ENCODE measurements around the gene EYA2.

Gene EYA2

DNA sequence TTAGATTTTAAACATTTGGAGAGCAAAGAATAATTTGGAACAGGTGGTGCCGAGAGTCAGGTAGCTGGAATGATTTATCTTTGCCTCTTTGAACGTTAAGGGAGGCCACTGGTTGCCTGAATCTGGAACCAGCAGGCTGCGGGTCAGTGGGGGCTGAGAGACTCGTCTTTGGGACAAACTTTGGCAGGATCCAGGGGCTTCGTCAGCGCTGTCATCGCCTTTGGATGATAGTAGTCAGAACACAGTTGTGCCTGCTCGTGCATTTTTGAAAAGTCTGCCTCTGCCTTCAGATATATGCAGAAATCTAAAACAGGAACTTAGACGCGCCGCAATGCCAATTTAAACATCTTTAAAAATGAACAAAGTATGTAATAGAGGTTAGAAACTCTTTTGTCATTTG is 5.0 kb downstream of the EYA2 start:
- no peaks in the 10 kb centered on the region for H3K4me1 ChIP-seq (ENCODE audit: control insufficient read depth, insufficient read depth, low read length)
- no peak overlapping the region for H3K4me3 ChIP-seq (ENCODE audit: low read length)
- H3K27me3 ChIP-seq (ENCODE audit: control insufficient read depth, insufficient read depth, low read length), result peaks cover 2% of the 10 kb centered on the region
- no peak overlapping the region for H3K9ac ChIP-seq (ENCODE audit: low read length)
- H3K27ac ChIP-seq (ENCODE audit: low read depth, low read length), result no peak overlapping the region
- no peaks in the 10 kb centered on the region for H3K36me3 ChIP-seq (ENCODE audit: control insufficient read depth, insufficient read depth, low read length)

GRCh38 chr20:46900086-46900485 is 5.4 kb downstream of the EYA2 start:
- Histone ChIP-seq H3K36me3 (ENCODE audit: control insufficient read depth, insufficient read depth, low read length) (no peaks in the 10 kb centered on the region), H3K27ac (ENCODE audit: low read depth, low read length) (no peak overlapping the region), H3K4me1 (ENCODE audit: control insufficient read depth, insufficient read depth, low read length) (no peaks in the 10 kb centered on the region)

GRCh38 chr20:46900826-46901225 is 6.2 kb downstream of the EYA2 start:
- no peak overlapping the region for H3K27ac ChIP-seq (ENCODE audit: low read depth, low read length)
- no peak overlapping the region for H3K4me3 ChIP-seq (ENCODE audit: low read length)
- no peak overlapping the region for H3K9ac ChIP-seq (ENCODE audit: low read length)
- H3K4me1 ChIP-seq (ENCODE audit: control insufficient read depth, insufficient read depth, low read length), result no peaks in the 10 kb centered on the region
- H3K36me3 ChIP-seq (ENCODE audit: control insufficient read depth, insufficient read depth, low read length), result no peaks in the 10 kb centered on the region
- peaks cover 2% of the 10 kb centered on the region for H3K27me3 ChIP-seq (ENCODE audit: control insufficient read depth, insufficient read depth, low read length)

More at GRCh38 chr20:46900086-46900485, 5.4 kb downstream of the EYA2 start:
- Histone ChIP-seq H3K9ac (ENCODE audit: low read length) (no peak overlapping the region), H3K27me3 (ENCODE audit: control insufficient read depth, insufficient read depth, low read length) (peaks cover 2% of the 10 kb centered on the region), H3K4me3 (ENCODE audit: low read length) (no peak overlapping the region)

GRCh38 chr20:46901638-46902037 is 7.0 kb downstream of the EYA2 start:
- H3K4me3 ChIP-seq (ENCODE audit: low read length), result no peak overlapping the region
- no peaks in the 10 kb centered on the region for H3K36me3 ChIP-seq (ENCODE audit: control insufficient read depth, insufficient read depth, low read length)
- no peak overlapping the region for H3K9ac ChIP-seq (ENCODE audit: low read length)
- H3K4me1 ChIP-seq (ENCODE audit: control insufficient read depth, insufficient read depth, low read length), result no peaks in the 10 kb centered on the region
- H3K27me3 ChIP-seq (ENCODE audit: control insufficient read depth, insufficient read depth, low read length), result peaks cover 2% of the 10 kb centered on the region
- no peak overlapping the region for H3K27ac ChIP-seq (ENCODE audit: low read depth, low read length)

GRCh38 chr20:46903256-46903655 is 8.6 kb downstream of the EYA2 start:
- H3K9ac ChIP-seq (ENCODE audit: low read length), result no peak overlapping the region
- no peak overlapping the region for H3K4me3 ChIP-seq (ENCODE audit: low read length)
- H3K27ac ChIP-seq (ENCODE audit: low read depth, low read length), result no peak overlapping the region
- no peaks in the 10 kb centered on the region for H3K27me3 ChIP-seq (ENCODE audit: control insufficient read depth, insufficient read depth, low read length)
- no peaks in the 10 kb centered on the region for H3K4me1 ChIP-seq (ENCODE audit: control insufficient read depth, insufficient read depth, low read length)
- no peaks in the 10 kb centered on the region for H3K36me3 ChIP-seq (ENCODE audit: control insufficient read depth, insufficient read depth, low read length)

- Histone ChIP-seq H3K4me1 (ENCODE audit: control insufficient read depth, insufficient read depth, low read length) (no peaks in the 10 kb centered on the region), H3K27me3 (ENCODE audit: control insufficient read depth, insufficient read depth, low read length) (no peaks in the 10 kb centered on the region), H3K36me3 (ENCODE audit: control insufficient read depth, insufficient read depth, low read length) (no peaks in the 10 kb centered on the region), H3K9ac (ENCODE audit: low read length) (no peak overlapping the region), H3K4me3 (ENCODE audit: low read length) (no peak overlapping the region), H3K27ac (ENCODE audit: low read depth, low read length) (no peak overlapping the region)
Measured at GRCh38 chr20:46903937-46904336, 9.3 kb downstream of the EYA2 start.

DNA sequence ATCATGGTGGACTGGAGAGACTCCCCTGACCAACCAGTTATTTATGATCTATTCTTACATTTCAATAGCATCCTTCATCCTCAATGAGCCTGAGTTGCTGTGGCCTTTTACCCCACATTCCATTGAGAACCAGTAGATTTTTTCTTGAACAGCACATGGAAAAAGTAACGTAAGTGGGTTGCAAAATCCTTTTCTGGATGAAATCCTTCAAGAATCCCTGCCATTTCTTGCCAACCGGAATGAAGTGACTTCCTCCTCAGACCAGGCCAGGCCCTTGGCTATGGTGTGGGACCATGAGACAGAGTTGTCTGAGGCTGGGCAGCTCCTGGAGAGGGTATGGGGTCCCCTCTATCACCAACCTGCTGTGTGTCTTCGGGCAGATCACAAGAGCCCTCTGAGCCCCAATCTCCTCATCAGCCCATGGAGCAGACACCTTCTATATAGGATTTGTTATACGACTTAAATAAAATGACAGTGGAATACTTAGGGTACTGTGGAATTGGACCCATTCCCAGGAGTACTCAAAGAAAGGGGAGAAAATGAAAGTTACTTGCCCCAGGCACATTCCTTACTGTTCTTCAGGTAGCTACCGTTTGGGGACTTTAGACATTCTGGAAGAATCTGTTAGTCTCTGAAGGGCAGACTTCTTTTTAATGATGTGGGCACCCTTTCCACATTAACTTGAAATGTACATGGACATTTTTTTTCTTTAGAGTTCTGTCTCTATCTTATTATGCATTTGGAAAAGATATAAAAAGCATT is 10.9 kb downstream of the EYA2 start:
- no peak overlapping the region for H3K4me3 ChIP-seq (ENCODE audit: low read length)
- no peaks in the 10 kb centered on the region for H3K36me3 ChIP-seq (ENCODE audit: control insufficient read depth, insufficient read depth, low read length)
- no peaks in the 10 kb centered on the region for H3K4me1 ChIP-seq (ENCODE audit: control insufficient read depth, insufficient read depth, low read length)
- no peak overlapping the region for H3K9ac ChIP-seq (ENCODE audit: low read length)
- H3K27me3 ChIP-seq (ENCODE audit: control insufficient read depth, insufficient read depth, low read length), result no peaks in the 10 kb centered on the region
- H3K27ac ChIP-seq (ENCODE audit: low read depth, low read length), result no peak overlapping the region

DNA sequence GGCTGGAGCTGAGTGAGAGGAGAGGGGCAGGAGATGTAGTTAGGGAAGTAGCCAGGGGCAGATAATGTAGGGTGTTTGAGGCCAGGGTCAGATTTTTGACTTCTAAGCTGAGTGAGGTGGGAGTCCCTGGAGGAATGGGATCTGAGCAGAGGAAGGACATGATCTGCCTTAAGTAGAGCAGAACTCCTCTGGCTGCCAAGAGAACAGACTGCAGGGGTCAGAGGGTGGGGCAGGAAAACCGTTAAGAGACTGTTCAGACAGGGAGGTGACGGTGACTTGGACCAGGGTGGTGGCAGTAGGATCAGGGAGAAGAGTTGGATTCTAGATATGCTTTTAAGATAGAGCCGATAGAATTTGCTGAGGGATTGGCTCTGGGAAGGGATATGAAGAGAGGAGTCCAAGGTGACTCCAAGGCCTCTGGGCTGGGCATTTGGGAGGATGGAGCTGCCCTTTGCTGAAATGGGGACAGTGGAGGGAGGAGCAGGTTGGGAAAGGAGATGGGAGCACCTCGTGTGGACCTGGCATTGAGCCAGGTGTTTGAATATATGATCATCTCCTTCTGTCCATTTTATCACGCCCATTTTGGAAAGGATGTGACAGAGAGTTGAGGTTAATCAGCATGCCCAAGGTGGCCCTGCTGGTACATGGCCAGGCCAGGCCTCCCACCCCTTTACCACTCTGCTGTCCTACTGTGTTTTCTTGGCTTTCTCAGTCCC is 18.8 kb downstream of the EYA2 start:
- Histone ChIP-seq H3K4me1 (ENCODE audit: control insufficient read depth, insufficient read depth, low read length) (no peaks in the 10 kb centered on the region), H3K27ac (ENCODE audit: low read depth, low read length) (no peak overlapping the region), H3K27me3 (ENCODE audit: control insufficient read depth, insufficient read depth, low read length) (no peaks in the 10 kb centered on the region), H3K36me3 (ENCODE audit: control insufficient read depth, insufficient read depth, low read length) (no peaks in the 10 kb centered on the region), H3K4me3 (ENCODE audit: low read length) (no peak overlapping the region), H3K9ac (ENCODE audit: low read length) (no peak overlapping the region)

GRCh38 chr20:46914789-46915379 is 20.2 kb downstream of the EYA2 start:
- Histone ChIP-seq H3K36me3 (ENCODE audit: control insufficient read depth, insufficient read depth, low read length) (no peaks in the 10 kb centered on the region), H3K4me3 (ENCODE audit: low read length) (no peak overlapping the region), H3K27ac (ENCODE audit: low read depth, low read length) (no peak overlapping the region), H3K27me3 (ENCODE audit: control insufficient read depth, insufficient read depth, low read length) (peaks cover 2% of the 10 kb centered on the region), H3K4me1 (ENCODE audit: control insufficient read depth, insufficient read depth, low read length) (no peaks in the 10 kb centered on the region), H3K9ac (ENCODE audit: low read length) (no peak overlapping the region)

DNA sequence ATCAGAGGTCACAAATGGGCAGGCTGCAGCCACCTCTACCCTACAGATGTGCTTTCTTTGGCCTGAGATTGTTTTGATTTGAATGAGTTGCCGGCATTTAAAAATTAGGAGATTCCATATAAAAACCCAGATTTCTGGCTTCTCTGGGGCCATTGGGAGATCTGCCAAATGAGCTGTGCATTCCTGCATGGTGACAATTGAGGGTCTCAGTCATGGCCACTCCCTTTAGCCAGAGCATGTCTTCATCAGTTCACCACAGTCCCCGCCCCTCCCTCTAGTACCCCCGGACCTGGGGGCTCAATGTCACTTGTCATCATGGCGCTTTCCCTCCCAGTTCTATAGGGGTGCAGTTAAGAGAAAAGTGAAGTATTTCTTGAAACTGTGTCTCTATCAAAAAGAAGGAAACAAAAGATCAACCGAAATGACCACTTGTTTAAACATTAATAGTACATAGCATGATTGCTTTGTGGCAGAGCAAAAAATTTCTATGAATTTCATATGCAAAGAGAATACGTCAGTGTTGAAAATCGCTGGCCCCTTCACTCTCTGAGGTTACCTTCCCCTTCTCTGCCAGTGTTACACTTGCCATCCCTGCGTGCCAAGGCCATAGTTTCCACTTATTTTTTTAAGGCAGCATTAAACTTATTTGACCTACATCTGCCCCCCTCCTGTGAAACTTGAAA is 21.1 kb downstream of the EYA2 start:
- Histone ChIP-seq H3K4me3 (ENCODE audit: low read length) (no peak overlapping the region), H3K27ac (ENCODE audit: low read depth, low read length) (no peak overlapping the region), H3K27me3 (ENCODE audit: control insufficient read depth, insufficient read depth, low read length) (peaks cover 2% of the 10 kb centered on the region), H3K4me1 (ENCODE audit: control insufficient read depth, insufficient read depth, low read length) (no peaks in the 10 kb centered on the region), H3K36me3 (ENCODE audit: control insufficient read depth, insufficient read depth, low read length) (no peaks in the 10 kb centered on the region), H3K9ac (ENCODE audit: low read length) (no peak overlapping the region)

- no peak overlapping the region for H3K9ac ChIP-seq (ENCODE audit: low read length)
- H3K4me3 ChIP-seq (ENCODE audit: low read length), result no peak overlapping the region
- H3K27ac ChIP-seq (ENCODE audit: low read depth, low read length), result no peak overlapping the region
- peaks cover 2% of the 10 kb centered on the region for H3K27me3 ChIP-seq (ENCODE audit: control insufficient read depth, insufficient read depth, low read length)
- H3K4me1 ChIP-seq (ENCODE audit: control insufficient read depth, insufficient read depth, low read length), result no peaks in the 10 kb centered on the region
- H3K36me3 ChIP-seq (ENCODE audit: control insufficient read depth, insufficient read depth, low read length), result no peaks in the 10 kb centered on the region
Measured at GRCh38 chr20:46916258-46916603, 21.6 kb downstream of the EYA2 start.

DNA sequence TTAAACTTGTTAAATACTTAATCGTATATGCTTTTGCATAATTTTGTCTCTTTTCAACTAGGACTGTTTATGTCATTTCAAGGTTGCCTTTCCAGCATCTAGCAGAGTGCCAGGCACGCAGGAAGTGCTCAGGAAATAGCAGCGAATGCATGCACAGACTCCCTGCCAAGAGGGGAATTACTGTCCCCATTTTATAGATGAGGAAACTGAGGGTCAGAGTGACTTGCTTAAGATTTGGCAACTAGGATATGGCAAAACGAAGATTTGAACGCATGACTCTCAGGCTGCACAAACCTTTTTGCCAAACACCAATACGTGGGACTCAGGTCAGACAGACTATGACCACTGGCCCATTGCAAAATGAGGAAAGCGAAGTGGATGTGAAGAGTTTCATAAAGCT is 22.5 kb downstream of the EYA2 start:
- Histone ChIP-seq H3K36me3 (ENCODE audit: control insufficient read depth, insufficient read depth, low read length) (no peaks in the 10 kb centered on the region), H3K27ac (ENCODE audit: low read depth, low read length) (no peak overlapping the region), H3K4me3 (ENCODE audit: low read length) (no peak overlapping the region), H3K9ac (ENCODE audit: low read length) (no peak overlapping the region), H3K27me3 (ENCODE audit: control insufficient read depth, insufficient read depth, low read length) (peaks cover 2% of the 10 kb centered on the region), H3K4me1 (ENCODE audit: control insufficient read depth, insufficient read depth, low read length) (no peaks in the 10 kb centered on the region)

Measured in rectal smooth muscle tissue (tissue), 1 donor.